Measurements from ENCODE around the gene BCL3. TPM values are rescaled to one million over a fixed set of nuclear protein-coding genes. Genes with fewer than 3 reads are reported as not detected.

Gene BCL3
- total and polyA plus RNA-seq, 10 of the 15 experiments (the other 5 are each of a cell fraction or from before 2014, with no cell fraction given): 0.55 to 22.7 (median 3.6) TPM

DNA sequence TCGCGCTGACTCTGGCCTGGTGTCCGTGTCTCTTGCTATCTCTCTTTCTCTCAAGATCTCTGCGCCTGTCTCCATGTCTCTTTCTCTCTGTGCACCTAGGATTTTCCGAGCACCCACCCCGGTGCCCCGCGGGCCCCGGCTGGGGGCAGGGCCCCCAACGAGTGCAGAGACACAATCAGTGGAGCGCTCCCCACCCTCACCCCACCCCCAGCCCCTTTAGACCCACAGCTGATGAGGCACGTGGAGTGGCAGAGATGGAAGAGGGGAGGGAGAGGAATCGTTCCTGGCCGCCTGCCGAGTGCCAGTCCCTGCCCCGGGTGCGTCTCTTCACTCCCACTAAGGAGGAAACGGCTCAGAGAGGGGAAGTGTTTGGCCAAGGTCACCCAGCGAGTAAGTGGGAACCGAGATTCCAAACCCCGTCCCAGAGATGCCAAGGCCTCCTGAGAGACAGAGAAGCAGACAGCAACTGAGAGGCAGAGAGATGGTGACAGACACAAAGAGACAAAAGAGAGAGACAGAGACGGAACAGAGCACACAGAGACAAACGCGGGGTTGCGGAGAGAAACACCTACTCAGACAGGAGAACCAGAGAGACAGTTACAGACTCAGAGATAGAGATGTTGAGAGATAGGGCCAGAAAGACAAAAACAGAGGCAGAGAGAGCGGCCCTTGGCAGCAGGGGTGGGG lies 626 bp upstream of the BCL3 start (continued):
- TF ChIP-seq FOS (IDR thresholded peaks at IDR 0.05; ENCODE audit: borderline replicate concordance, extremely low read depth, insufficient read length) (no peak), MYB (IDR thresholded peaks at IDR 0.05; ENCODE audit: borderline replicate concordance, low read depth, low read length) (no peak), IKZF1 (conservative IDR thresholded peaks at IDR 0.05) (peak; percentile 6; the same call in 1 of the 2 replicates), CREM (IDR thresholded peaks at IDR 0.05; ENCODE audit: low read depth) (no peak), MEF2A (IDR thresholded peaks at IDR 0.05; ENCODE audit: insufficient read depth, low read depth, low read length) (no peak), ZNF384 (IDR thresholded peaks at IDR 0.05; ENCODE audit: borderline replicate concordance, low read depth, low read length) (no peak), WRNIP1 (IDR thresholded peaks at IDR 0.05; ENCODE audit: borderline replicate concordance, low read depth, low read length) (no peak), BHLHE40 (IDR thresholded peaks at IDR 0.05; ENCODE audit: borderline replicate concordance in 1 of 2, low read depth in 2 of 2, low read length in 1 of 2) (peak in 1 of 2 experiments; percentile 33; a peak in 1 of 4 replicates), CBX3 (IDR thresholded peaks at IDR 0.05; ENCODE audit: borderline replicate concordance, low read depth) (no peak), RELA (IDR thresholded peaks at IDR 0.05; ENCODE audit: borderline replicate concordance, partially characterized antibody) (no peak), ASH2L (IDR thresholded peaks at IDR 0.05; ENCODE audit: borderline replicate concordance, low read depth) (no peak), LARP7 (IDR thresholded peaks at IDR 0.05) (no peak), ZNF622 (IDR thresholded peaks at IDR 0.05) (no peak), HDGF (IDR thresholded peaks at IDR 0.05) (peak; percentile 51; the same call in 1 of the 2 replicates), SMARCA5 (IDR thresholded peaks at IDR 0.05) (0 out of 2 replicates have a peak, but pooled peaks have one; percentile 24), NBN (IDR thresholded peaks at IDR 0.05) (peak; percentile 52; the same call in 1 of the 2 replicates), SPI1 (IDR thresholded peaks at IDR 0.05; ENCODE audit: borderline replicate concordance, insufficient read depth, low read depth, low read length) (no peak; the same call in 1 of the 2 replicates), STAT3 (IDR thresholded peaks at IDR 0.05; ENCODE audit: low read depth, low read length) (no peak), JUND (IDR thresholded peaks at IDR 0.05; ENCODE audit: low read depth, low read length) (no peak), EP300 (IDR thresholded peaks at IDR 0.05; ENCODE audit: borderline replicate concordance in 1 of 2, control insufficient read depth in 1 of 2, low read depth in 2 of 2, low read length in 2 of 2) (no peak), BCL11A (IDR thresholded peaks at IDR 0.05; ENCODE audit: low read depth, low read length) (no peak), CBFB (IDR thresholded peaks at IDR 0.05; ENCODE audit: low read depth) (no peak)
- TF ChIP-seq, protein P1, sequence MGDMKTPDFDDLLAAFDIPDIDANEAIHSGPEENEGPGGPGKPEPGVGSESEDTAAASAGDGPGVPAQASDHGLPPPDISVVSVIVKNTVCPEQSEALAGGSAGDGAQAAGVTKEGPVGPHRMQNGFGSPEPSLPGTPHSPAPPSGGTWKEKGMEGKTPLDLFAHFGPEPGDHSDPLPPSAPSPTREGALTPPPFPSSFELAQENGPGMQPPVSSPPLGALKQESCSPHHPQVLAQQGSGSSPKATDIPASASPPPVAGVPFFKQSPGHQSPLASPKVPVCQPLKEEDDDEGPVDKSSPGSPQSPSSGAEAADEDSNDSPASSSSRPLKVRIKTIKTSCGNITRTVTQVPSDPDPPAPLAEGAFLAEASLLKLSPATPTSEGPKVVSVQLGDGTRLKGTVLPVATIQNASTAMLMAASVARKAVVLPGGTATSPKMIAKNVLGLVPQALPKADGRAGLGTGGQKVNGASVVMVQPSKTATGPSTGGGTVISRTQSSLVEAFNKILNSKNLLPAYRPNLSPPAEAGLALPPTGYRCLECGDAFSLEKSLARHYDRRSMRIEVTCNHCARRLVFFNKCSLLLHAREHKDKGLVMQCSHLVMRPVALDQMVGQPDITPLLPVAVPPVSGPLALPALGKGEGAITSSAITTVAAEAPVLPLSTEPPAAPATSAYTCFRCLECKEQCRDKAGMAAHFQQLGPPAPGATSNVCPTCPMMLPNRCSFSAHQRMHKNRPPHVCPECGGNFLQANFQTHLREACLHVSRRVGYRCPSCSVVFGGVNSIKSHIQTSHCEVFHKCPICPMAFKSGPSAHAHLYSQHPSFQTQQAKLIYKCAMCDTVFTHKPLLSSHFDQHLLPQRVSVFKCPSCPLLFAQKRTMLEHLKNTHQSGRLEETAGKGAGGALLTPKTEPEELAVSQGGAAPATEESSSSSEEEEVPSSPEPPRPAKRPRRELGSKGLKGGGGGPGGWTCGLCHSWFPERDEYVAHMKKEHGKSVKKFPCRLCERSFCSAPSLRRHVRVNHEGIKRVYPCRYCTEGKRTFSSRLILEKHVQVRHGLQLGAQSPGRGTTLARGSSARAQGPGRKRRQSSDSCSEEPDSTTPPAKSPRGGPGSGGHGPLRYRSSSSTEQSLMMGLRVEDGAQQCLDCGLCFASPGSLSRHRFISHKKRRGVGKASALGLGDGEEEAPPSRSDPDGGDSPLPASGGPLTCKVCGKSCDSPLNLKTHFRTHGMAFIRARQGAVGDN (IDR thresholded peaks at IDR 0.05): no peak
